Measurements from ENCODE around the gene FHAD1. TPM values are rescaled to one million over a fixed set of nuclear protein-coding genes. Genes with fewer than 3 reads are reported as not detected.

The FHAD1 gene
- total and polyA plus RNA-seq, 4 donors: under 0.01 to 0.13 (median 0.05) TPM; not detected in 1

- TF ChIP-seq HNF4A (conservative IDR thresholded peaks at IDR 0.05): no peak
- no peak for TF ChIP-seq CTCF (IDR thresholded peaks at IDR 0.05; ENCODE audit: low read depth, low read length, missing input control)
- TF ChIP-seq FOXA2 (IDR thresholded peaks at IDR 0.05): no peak
Observed at GRCh38 chr1:15441247-15441646, 194.2 kb downstream of the FHAD1 start (continued).

GRCh38 chr1:15442119-15442518 lies 195.1 kb downstream of the FHAD1 start:
- Histone ChIP-seq H3K9ac (ENCODE audit: low read depth in 1 of 2, low read length in 2 of 2) (no peak overlapping the region), H3K27ac (ENCODE audit: low read depth in 1 of 2, low read length in 2 of 2) (no peak overlapping the region), H3K9me3 (ENCODE audit: control insufficient read depth in 4 of 4, low read length in 3 of 4) (no peaks in the 10 kb centered on the region), H3K36me3 (ENCODE audit: control insufficient read depth in 4 of 4, insufficient read depth in 3 of 4, low read depth in 1 of 4, low read length in 3 of 4) (no peaks in the 10 kb centered on the region), H3K4me1 (ENCODE audit: control insufficient read depth in 4 of 4, insufficient read depth in 4 of 4, low read length in 3 of 4) (no peaks in the 10 kb centered on the region), H3K27me3 (ENCODE audit: control insufficient read depth in 4 of 4, insufficient read depth in 4 of 4, low read length in 3 of 4) (no peaks in the 10 kb centered on the region), H3K4me3 (ENCODE audit: low read depth in 1 of 3, low read length in 3 of 3) (no peak overlapping the region)
- no peak for DNase-seq (ENCODE audit: low spot score)
- WGBS: 94% methylated on average over 8 of the region's 8 CpGs
- TF ChIP-seq YY1 (IDR thresholded peaks at IDR 0.05) (no peak), RAD21 (IDR thresholded peaks at IDR 0.05) (no peak), JUND (IDR thresholded peaks at IDR 0.05) (no peak), TAF1 (conservative IDR thresholded peaks at IDR 0.05) (no peak), ATF3 (IDR thresholded peaks at IDR 0.05) (no peak), FOXA2 (IDR thresholded peaks at IDR 0.05) (no peak), CTCF (IDR thresholded peaks at IDR 0.05; ENCODE audit: low read depth, low read length, missing input control) (no peak), ZBTB33 (IDR thresholded peaks at IDR 0.05) (no peak), HNF4A (conservative IDR thresholded peaks at IDR 0.05) (no peak), NR2F2 (IDR thresholded peaks at IDR 0.05) (no peak), HNF4G (IDR thresholded peaks at IDR 0.05) (no peak), GABPA (IDR thresholded peaks at IDR 0.05 in 1 of 2, conservative IDR thresholded peaks at IDR 0.05 in 1 of 2) (no peak), FOXA1 (IDR thresholded peaks at IDR 0.05) (no peak), MAX (IDR thresholded peaks at IDR 0.05) (no peak), REST (IDR thresholded peaks at IDR 0.05) (no peak), EGR1 (IDR thresholded peaks at IDR 0.05; ENCODE audit: low read depth in 2 of 2) (no peak)

Measured in liver (tissue), 9 donors.